ENCODE measurements around the gene DHX38.

GRCh38 chr16:72159386-72159785 lies 65.7 kb downstream of the DHX38 start:
- TF ChIP-seq ZNF274 (IDR thresholded peaks at IDR 0.05; ENCODE audit: low read depth, low read length): no peak
- TF ChIP-seq, protein P1, sequence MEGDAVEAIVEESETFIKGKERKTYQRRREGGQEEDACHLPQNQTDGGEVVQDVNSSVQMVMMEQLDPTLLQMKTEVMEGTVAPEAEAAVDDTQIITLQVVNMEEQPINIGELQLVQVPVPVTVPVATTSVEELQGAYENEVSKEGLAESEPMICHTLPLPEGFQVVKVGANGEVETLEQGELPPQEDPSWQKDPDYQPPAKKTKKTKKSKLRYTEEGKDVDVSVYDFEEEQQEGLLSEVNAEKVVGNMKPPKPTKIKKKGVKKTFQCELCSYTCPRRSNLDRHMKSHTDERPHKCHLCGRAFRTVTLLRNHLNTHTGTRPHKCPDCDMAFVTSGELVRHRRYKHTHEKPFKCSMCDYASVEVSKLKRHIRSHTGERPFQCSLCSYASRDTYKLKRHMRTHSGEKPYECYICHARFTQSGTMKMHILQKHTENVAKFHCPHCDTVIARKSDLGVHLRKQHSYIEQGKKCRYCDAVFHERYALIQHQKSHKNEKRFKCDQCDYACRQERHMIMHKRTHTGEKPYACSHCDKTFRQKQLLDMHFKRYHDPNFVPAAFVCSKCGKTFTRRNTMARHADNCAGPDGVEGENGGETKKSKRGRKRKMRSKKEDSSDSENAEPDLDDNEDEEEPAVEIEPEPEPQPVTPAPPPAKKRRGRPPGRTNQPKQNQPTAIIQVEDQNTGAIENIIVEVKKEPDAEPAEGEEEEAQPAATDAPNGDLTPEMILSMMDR (IDR thresholded peaks at IDR 0.05 in 2 of 3, conservative IDR thresholded peaks at IDR 0.05 in 1 of 3; ENCODE audit: borderline replicate concordance in 1 of 3, insufficient read depth in 1 of 3, low read depth in 2 of 3, low read length in 2 of 3): no peak

Measured in HCT116 (cell line).